ENCODE data around the gene TESK2. TPM values are rescaled to one million over a fixed set of nuclear protein-coding genes. Genes with fewer than 3 reads are reported as not detected.

TESK2 gene
- total and polyA plus RNA-seq, 2 of the 8 experiments (the other 6 are each of a cell fraction or from before 2014, with no cell fraction given) = 10.8 to 12.6 TPM

DNA sequence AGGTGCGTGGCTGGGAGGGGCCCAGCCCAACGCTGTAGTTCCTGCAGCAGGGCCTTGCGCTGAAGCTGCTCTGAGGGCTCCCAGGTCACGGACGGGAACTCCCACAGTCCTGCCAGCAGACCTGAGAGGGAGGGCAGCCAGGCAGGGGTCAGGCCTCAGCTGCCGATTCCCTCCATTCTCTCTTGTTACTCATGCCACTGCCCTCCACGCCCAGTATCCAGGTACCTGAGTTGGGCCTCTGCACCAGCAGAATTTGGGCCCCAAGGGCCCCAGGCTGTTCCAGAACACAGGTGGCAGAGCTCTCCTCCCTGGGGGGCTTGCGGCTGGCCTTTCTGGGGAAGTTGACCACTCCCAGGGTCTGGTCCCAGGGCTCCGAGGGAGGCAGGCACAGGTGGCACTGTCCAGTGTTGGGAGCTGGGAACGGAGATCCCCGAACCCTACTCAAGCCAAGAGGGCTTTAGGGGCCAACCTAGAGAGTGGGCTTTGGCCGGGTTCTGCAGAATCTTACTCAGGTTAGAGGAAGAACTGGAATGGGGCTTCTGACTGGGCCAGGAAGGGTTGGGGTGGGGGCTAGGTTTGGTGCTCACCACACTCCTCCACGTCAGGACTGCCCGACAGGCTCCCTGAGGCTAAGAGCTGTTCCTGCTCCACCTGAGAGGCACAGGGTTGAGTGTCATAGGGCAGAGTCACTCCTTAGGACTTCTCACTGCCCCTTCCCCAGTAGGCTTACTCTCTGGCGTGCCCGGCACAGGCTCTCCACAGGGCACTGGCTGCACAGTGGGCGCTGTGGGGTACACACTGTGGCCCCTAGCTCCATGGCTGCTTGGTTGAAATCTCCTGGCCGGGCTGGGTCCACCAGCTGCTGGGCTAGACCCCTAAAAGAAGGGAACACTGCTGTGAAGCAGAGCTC lies 159.3 kb downstream of the TESK2 start:
- Histone ChIP-seq H2BK5ac (ENCODE audit: low read depth, low read length) (no peak overlapping the region), H3K23ac (ENCODE audit: insufficient read length) (no peak overlapping the region), H3K4me3 (ENCODE audit: extremely low read depth in 1 of 4, insufficient read depth in 2 of 4, low read depth in 3 of 4, low read length in 4 of 4) (no peak overlapping the region), H3K27ac (ENCODE audit: low read depth, low read length) (no peak overlapping the region), H3K79me2 (ENCODE audit: control insufficient read depth in 1 of 2, insufficient read depth in 2 of 2, low read length in 2 of 2) (peaks cover 3 to 23% of the 10 kb centered on the region in 2 experiments; a peak in 3 of 4 replicates), H2AK5ac (ENCODE audit: low read depth, low read length) (no peak overlapping the region), H4K8ac (ENCODE audit: extremely low read depth, insufficient read depth, low read length) (no peak overlapping the region), H2AFZ (ENCODE audit: low read length) (no peak overlapping the region), H3K18ac (ENCODE audit: extremely low read depth, low read length) (no peak overlapping the region), H3K56ac (replicated peaks; ENCODE audit: insufficient read length, low read depth, low read length) (no peak overlapping the region), H2BK12ac (ENCODE audit: low read depth, low read length) (no peak overlapping the region), H3K36me3 (ENCODE audit: control insufficient read depth in 2 of 4, insufficient read depth in 4 of 4, low read length in 3 of 4) (peaks cover 8 to 46% (median 25%) of the 10 kb centered on the region in 4 experiments; a peak in 5 of 8 replicates), H3K27me3 (replicated peaks in 1 of 4; ENCODE audit: control insufficient read depth in 3 of 4, extremely low read depth in 1 of 4, insufficient read depth in 3 of 4, low read length in 3 of 4) (no peaks in the 10 kb centered on the region), H4K91ac (replicated peaks; ENCODE audit: insufficient read length, low read length) (no peak overlapping the region), H3K9ac (replicated peaks in 1 of 4; ENCODE audit: extremely low read depth in 1 of 4, low read depth in 3 of 4, low read length in 3 of 4) (no peak overlapping the region), H3K4ac (replicated peaks; ENCODE audit: insufficient read length, low read depth, low read length) (no peak overlapping the region), H4K20me1 (replicated peaks in 1 of 2; ENCODE audit: control insufficient read depth in 1 of 2, insufficient read depth in 2 of 2, low read length in 2 of 2) (peaks cover 0 to 2% of the 10 kb centered on the region in 2 experiments), H3K4me2 (ENCODE audit: insufficient read depth in 1 of 2, low read depth in 2 of 2, low read length in 2 of 2) (no peak overlapping the region), H2BK120ac (replicated peaks; ENCODE audit: low read depth, low read length) (no peak overlapping the region), H3K14ac (ENCODE audit: insufficient read length) (no peak overlapping the region), H3K79me1 (ENCODE audit: low read depth, low read length) (peaks cover 10% of the 10 kb centered on the region), H3K9me3 (ENCODE audit: insufficient read depth in 2 of 2, low read depth in 1 of 2, low read length in 1 of 2) (no peaks in the 10 kb centered on the region), H2BK20ac (ENCODE audit: low read length) (no peak overlapping the region), H2BK15ac (ENCODE audit: low read length) (no peak overlapping the region), H3K23me2 (ENCODE audit: low read depth, low read length) (peaks cover 11% of the 10 kb centered on the region; the same call in 1 of the 2 replicates), H4K5ac (ENCODE audit: insufficient read length, low read depth, low read length) (no peak overlapping the region), H3K4me1 (replicated peaks in 1 of 4; ENCODE audit: control insufficient read depth in 3 of 4, insufficient read depth in 4 of 4, low read length in 3 of 4) (peaks cover 7 to 20% (median 8%) of the 10 kb centered on the region in 4 experiments; a peak in 6 of 7 replicates)
- FAIRE-seq = no peak
- no peak for DNase-seq (ENCODE audit: low read depth in 1 of 2, low spot score in 2 of 2)
- CTCF ChIA-PET (ENCODE audit: partially characterized antibody) = interaction anchor here (0.6 to 1.8 kb wide), 7 partner anchors 11 to 546 kb away, joined by 3 to 6 read pairs (median 3); no protein-coding TSS in a partner anchor
- 92% methylated on average over 18 of the region's 18 CpGs; no CpG with 5 or more reads in 1 of the 2 experiments for WGBS, 2 experiments (ENCODE audit: extremely low coverage in 1 of 2, insufficient coverage in 1 of 2, insufficient read length in 1 of 2, insufficient replicate concordance in 2 of 2, low coverage in 1 of 2, low lambda C conversion rate in 2 of 2, missing lambda C conversion rate in 1 of 2)
- POLR2A ChIA-PET (ENCODE audit: partially characterized antibody) = interaction anchor here (0.6 to 16.3 kb wide), 5 partner anchors 10 to 219 kb away, joined by 3 to 472 read pairs (median 24); partner anchors contain the start of genes AKR1A1, CCDC163, MMACHC and MUTYH
- TF ChIP-seq TBP (IDR thresholded peaks at IDR 0.05; ENCODE audit: low read depth, low read length) (no peak), NRF1 (IDR thresholded peaks at IDR 0.05; ENCODE audit: low read depth, low read length) (no peak), SIRT6 (IDR thresholded peaks at IDR 0.05; ENCODE audit: low read length) (no peak), ASH2L (IDR thresholded peaks at IDR 0.05; ENCODE audit: low read length) (no peak), TAF1 (IDR thresholded peaks at IDR 0.05; ENCODE audit: low read depth, low read length) (no peak), CHD2 (IDR thresholded peaks at IDR 0.05; ENCODE audit: low read length) (no peak), SIN3A (conservative IDR thresholded peaks at IDR 0.05 in 1 of 2, IDR thresholded peaks at IDR 0.05 in 1 of 2; ENCODE audit: low read depth in 1 of 2, low read length in 2 of 2) (no peak), BRCA1 (IDR thresholded peaks at IDR 0.05; ENCODE audit: low read depth, low read length) (no peak), SIX5 (IDR thresholded peaks at IDR 0.05; ENCODE audit: low read depth, low read length) (no peak), EZH2 (IDR thresholded peaks at IDR 0.05; ENCODE audit: low read depth, low read length, severe bottlenecking) (no peak), SP2 (IDR thresholded peaks at IDR 0.05; ENCODE audit: low read length) (no peak), KDM1A (IDR thresholded peaks at IDR 0.05; ENCODE audit: borderline replicate concordance, low read length) (no peak), BACH1 (IDR thresholded peaks at IDR 0.05; ENCODE audit: low read length) (no peak)
